ENCODE data around the gene IGLON5.

IGLON5 gene

DNA sequence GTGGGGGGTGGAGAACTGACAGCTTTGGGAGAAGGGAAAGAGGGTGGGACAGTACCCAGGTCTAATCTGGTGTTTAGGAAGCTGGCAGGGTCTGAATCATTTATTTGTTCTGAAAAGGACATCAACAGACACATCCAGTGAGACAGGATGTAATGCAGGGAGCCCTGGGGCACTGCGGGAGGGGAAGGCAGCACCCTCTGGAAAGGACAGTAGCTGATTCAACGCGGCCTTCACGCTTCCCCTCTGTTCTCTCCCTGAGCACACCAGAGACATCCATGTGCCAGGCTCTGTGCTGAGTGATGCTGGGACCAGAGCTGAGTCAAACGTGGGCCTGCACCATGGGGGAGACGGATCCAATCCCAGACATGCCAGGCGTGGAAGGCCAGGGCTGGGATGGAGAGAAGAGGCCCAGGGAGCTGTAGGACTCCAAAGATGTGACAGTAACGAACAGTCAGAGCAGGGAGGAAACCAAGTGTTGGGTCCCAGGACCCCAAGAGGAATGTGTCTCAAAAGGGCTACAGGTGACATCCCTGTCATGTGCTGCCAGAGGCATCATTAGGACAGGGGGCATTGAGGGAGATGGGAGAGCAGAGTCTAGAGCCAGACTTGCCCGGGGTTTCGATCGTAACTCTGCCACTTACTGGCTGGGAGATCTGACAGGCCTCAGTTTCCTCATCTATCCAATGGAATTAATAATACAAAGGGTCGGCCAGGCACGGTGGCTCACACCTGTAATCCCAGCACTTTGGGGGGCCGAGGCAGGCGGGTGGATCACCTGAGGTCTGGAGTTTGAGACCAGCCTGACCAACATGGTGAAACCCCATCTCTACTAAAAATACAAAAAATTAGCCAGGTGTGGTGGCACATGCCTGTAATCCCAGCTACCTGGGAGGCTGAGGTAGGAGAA, 53.0 kb downstream of the IGLON5 start:
- no peak for DNase-seq (ENCODE audit: low spot score)

DNA sequence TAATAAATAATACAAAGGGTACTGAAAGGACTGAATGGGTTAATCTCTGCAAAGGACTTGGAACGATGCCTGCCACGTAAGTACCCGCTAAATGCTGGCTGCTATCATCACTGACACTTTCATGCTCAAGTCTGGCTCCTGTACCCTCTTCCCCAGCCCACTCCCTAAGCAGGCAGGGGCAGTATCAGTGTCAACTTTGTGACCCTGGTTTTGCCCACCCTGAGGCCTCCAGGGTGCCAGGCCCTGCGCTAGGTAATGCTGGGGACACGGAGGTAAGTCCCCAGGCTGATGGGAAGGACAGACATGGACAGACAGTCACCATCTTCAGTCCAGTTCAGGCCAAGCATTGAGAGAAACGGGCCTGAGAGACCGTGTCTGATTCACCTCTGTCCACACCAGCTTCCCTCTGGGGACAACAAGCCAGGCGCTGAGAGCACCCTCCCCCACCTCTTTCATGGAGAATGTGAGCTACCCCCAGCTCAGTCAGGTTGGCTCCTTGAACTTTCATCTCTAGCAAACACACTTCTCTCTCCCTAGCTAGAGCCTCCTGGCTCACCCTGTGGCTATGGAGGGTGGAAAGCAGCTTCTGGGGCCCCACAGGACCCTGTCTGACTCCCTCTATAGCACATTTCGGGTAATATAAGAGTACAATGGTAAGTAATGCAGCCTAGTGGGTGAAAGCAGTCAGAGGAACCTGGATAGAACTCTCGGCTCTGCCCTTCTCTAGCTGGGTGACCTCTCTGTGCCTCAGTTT, 53.9 kb downstream of the IGLON5 start:
- peak; percentile 55 for DNase-seq (ENCODE audit: low spot score)

DNA sequence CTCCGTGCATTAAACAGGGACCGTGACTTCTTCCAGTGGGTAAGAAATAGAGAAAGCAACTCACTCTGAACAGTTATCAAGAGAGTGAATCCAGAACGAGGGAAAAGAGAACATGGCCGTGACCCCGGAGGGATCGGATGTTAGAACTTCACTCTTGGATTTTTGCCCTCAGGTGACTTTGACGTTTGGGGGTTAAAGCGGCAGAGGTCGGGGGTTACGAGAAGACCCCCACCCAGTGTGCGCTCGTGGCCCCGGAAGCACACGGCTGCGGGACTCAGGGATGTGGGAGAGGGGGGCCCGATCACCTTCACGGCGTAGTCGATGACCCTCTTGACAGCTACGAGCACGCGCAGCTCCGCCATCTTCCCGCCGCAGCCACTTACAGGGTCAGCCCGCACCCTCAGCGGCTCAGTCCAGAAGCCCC, 54.5 kb downstream of the IGLON5 start, which contains the start of gene ETFB:
ETFB (minus strand) TSS at position 424 of the 424 bp plus-strand sequence; CDS start at position 362, 62 bp downstream.
- no peak for DNase-seq (ENCODE audit: low spot score)

DNA sequence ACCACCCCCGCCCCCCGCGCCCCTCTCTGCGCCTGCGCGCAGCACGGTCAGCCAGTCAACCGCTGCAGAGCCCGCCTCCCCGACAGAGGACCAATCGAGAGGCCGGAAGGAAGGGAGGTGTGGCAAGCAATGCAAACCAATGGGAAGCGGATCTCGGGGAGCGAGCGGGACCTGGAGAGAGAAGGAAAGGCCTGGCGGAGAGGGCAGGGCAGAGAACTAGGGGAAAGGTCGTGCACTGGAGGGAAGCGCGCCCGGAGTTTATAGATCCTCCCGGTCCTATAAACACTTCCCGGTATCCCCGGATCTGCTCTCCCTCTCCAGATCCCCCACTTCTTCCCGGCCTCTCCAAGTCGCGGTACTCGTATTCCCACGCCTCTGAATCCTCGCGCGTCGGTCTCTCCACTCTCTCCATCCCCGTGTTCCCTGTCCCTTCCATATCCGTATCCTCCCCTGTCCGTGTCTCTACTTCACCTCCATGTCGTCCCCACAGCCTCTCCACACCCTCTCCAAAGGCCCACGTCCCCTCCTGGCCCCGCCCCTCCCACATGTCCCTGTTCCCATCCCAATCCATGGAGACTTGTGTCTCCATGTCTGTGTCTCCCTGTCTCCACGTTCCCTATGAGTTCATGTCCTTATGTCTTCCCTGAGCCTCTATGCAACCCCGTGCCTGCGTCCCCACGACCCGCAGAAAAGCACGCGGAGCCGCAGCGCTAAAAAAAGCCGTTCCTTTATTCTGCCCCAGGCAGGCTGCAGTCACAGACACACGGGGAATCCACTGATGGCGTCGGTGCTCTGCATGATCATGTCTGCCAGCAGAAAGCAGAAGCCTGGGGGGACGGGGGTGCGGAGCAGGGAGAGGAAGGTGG, 55.2 kb downstream of the IGLON5 start:
- DNase-seq (ENCODE audit: low spot score) = peak; percentile 94

DNA sequence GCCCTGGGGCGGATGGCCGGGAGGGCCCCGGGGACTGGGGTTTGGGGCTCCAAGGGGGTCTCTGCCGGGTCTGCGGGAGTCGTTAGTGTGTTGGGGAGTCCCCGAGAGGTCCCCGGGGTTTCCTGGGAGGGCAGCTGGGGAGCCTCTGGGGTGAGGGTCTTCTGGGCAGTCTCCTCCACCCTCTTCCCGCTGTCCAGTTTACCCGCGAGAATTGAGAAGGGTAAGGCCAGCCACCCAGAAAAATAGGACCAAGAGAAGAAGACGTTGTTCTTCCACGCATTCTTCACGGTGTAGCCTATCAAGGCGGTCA, 55.8 kb downstream of the IGLON5 start:
- DNase-seq (ENCODE audit: low spot score) = no peak

DNA sequence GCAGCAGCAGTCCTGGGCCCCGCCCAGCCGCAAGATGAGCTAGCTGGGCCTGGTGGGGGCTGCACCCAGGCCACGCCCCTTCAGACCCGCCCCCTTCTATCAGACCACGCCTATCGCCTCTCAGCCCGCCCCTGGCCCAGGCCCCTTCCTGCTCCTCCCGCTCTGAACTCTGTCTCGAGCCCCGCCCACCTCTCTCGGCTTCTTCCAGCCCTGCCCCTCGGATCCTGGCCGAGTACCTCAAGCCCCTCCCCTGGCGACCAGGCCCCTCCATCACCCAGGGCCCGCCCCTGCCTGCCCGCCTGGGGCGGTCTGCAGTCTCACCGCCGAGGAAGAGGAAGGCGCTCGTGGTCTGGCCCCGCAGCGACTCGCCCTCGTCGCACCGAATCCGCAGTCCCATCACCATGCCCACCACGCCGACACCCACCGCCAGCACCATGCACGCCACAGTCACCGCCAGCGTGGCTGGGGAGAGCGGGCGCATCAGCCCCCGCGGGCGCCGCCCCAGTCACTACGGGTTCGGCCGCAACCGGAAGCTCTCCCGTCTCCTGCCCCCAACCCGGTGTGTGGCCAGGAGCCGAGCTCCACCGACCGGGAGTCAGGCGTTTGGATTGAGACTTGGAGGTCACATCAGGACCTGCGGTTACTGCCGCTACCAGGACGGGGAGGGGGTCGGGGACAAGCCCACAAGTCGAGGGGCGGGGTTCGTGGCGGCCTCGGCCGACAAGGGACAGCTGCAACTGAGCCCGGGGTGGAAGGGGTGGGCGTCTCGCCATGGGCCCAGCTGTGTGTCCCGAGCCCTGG, 56.3 kb downstream of the IGLON5 start:
- peak; percentile 93 for DNase-seq (ENCODE audit: low spot score)

DNA sequence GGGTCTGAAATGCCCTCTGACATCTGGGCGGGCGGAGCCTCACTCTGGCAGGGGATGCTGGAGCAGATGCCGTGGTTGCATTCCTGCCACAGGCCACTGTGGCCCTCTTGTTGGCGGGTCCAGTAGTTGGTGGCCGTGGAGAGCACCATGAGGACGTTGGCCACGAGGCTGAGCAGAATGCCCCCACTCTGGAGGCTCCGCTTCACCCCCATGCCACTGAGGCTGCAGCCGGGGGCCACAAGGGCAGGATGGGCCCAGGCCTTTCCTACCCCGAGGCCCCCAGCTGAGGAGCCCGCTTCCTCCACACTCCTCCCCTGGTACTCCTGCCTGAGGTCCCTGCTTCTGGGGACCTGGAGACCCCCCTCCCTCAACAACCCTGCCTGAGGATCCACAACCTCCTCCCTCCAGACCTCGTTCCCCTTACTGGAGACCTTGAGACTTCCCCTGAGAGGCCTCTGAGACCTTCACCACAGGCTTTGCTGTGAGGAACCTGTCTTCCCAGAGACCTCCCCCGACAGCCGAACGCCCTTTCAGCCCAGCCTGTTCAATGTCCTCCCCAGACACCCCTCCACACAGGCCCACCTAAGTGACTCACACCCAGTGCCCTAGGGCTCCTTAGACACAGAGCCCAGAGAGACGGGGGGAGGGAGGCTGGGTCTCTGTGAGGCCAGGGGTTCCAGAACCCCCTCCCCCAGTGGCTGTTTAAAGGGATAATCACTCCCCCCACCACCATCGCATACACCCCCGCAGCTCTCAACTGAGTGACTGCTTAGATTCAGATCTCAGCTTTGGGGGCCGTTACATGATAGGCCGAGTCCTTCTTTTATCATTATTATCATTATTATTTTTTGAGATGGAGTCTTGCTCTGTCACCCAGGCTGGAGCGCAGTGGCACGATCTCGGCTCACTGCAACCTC, 57.2 kb downstream of the IGLON5 start, which contains the start of gene CLDND2:
CLDND2 (minus strand) TSS at position 638 of the 917 bp plus-strand sequence; CDS start at position 212, 426 bp downstream.
- DNase-seq (ENCODE audit: low spot score) = no peak

DNA sequence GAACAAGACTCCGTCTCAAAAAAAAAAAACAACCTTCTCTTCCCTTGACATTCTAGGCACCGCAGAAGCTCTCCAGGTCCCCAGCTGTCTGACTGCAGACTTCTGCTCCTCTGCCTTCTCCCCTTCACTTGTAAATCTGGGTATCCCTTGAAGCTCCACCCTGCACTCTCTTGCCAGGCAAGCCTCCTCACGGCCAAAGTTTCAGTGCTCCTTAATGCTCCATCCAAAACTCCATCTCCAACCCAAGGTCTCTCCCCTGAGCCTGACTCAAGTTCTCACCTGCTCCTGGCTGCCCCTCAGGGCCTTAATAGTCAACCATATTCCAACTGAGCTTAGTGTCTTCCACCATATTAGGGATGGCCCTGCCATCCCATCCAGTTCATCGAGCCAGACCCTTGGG, 58.8 kb downstream of the IGLON5 start:
- DNase-seq (ENCODE audit: low spot score) = no peak

DNA sequence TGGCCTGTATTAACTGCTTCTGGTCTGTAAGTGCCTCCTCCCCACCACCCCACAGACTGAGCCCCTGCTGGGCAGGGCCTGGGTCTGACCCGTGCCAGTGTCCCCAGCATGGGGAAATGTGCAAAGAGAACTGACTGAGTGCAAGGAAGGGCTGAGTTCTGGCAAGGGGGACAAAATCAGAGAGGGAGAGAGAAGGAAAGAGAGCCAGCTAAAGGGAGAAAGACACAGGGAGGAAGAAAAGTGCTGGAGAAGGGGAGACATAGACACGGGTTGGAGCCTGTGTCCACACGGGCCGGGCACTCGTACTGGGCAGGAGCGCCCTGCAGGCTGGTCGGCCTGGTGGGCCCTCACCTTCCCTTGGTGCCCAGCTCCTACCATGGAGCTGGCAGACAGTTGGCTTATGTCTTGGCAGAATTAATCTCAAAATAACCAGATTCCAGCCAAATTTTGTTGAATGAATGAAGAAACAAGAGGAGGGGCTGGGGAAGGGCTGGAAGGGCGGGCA, 59.8 kb downstream of the IGLON5 start:
- DNase-seq (ENCODE audit: low spot score) = no peak

DNA sequence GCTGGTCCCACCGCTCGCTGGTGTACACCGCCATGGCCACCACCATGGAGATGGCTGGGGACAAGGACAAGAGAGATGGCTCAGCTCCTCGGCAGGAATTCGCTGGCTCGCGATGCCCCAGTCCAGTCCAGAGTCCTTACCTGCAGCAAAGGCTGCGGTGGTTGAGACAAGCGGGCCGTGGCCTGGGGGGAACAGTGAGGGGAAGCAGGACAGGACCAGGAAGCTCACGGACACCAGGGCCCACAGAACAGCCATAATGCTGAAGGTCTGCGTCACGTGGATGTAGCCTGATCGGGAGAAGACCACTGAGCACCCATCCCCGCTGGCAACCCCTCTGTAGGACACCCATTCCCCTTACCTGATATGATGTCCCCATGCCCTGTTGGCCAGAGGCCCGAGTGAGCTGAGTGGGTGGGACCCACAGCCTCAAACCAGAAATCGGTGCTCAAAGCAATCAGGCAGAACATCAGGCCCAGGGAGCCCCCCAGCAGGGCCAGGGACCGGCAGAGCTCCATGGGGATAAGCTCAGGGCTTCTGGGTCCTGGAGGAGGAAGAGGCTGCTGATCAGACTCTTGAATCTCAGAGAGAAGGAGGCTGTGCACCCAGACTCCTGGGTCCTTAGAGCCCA, 60.7 kb downstream of the IGLON5 start:
- no peak for DNase-seq (ENCODE audit: low spot score)

DNA sequence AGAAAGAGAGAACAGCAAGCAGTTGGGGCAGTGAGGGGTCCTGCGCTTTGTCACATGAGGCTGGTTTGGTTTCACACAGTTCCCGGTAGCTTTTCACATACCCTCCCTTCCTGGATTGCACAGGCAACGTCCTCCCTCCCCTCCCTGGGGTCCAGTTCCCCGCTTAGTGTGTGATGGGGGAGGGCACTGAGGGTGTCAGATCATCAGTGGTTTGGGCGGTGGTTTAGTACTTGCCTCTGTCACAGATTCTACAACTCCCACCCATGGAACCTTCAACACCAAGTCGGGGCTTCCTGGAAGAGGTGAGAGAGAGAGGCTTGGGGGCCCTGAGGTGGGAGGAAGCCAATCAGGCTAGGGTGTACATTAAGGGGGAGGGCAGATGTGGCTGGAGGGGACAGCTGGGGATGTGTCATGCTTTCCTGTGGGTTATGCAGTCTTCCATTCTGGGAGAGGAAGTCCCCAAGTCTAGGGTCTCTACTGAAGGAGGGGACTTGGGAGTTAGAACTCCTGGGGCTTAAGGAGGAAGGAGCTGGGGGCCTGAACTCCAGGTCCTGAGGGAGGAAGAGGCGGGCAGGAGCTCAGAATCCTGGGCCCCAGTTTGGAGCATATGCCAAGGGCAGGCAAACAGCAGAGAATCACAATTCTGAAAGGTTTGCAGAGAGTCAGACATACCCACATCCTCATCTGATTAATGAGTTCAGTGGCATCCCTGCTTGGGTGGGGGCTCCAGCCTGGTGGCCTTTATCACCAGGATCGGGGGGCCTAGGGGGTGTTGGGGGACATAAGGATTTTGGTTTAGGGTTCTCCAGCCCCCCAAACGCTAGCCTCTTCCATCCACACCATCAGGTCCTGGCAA, 61.4 kb downstream of the IGLON5 start, which contains the start of gene NKG7:
NKG7 (minus strand) TSS at position 6 of the 856 bp plus-strand sequence. CDS start 119 bp downstream, outside the sequence.
- no peak for DNase-seq (ENCODE audit: low spot score)

DNA sequence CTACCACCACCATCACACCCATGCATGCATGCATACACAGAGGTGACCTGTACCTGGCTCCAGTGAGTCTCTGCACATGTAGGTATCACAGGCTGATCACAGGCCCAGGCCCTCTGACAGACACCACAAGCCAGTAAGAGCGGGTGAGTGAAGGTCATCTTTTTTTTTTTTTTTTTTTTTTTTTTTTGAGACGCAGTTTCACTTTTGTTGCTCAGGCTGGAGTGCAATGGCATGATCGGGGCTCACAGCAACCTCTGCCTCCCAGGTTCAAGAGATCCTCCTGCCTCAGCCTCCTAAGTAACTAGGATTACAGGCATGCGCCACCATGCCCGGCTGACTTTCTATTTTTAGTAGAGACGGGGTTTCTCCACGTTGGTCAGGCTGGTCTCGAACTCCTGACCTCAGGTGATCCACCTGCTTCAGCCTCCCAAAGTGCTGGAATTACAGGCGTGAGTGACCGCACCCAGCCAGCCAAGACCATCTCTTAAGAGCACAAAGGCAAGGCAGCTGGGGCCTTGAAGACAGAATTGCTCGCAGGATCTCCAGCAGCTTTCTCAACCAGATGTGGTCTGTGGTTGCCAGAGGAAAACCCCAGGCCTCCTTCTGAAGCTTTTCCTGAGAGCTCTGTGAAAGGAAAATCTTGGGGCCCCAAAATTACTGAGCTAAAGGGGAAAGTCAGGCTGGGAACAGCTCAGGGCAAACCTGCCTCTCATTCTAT, 64.2 kb downstream of the IGLON5 start:
- DNase-seq (ENCODE audit: low spot score) = no peak

DNA sequence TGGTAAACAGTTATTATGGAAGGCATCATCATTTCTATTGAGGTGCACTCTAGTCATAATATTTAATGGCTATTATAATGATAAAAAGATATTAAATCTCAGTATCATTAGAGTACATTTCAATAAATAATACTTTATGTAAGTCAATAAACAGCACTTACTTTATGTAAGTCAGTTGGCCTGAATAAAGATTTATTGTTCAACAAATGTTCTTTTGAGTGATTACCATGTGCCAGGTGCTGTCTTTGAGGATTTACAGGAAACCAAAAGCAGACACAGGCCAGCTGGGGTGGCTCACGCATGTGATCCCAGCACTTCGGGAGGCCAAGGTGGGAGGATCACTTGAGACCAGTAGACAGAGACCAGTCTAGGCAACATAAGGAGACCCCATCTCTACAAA, 66.0 kb downstream of the IGLON5 start:
- DNase-seq (ENCODE audit: low spot score) = no peak

DNA sequence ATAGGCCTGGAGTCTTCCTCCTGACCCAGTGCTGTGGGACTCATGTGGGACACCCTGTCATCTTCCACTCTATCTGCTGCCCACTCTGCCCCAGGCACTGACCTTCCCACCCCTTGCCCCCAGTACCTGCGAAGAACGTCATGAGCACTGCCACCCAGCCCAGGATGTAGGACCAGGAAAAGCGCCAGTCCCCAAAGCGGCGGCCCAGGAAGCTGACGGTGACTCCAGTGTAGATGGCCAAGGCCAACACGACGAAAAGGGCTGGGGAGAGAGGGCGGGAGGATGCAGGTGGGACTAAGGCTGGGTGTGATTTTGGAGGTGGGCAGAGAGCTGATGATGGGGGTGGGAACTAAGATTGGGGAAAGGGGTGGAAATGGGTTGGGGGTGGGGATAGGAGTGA, 68.9 kb downstream of the IGLON5 start:
- DNase-seq (ENCODE audit: low spot score) = no peak
